Measurements from ENCODE around the gene GNAI3.

GRCh38 chr1:109635862-109636200 lies 87.4 kb downstream of the GNAI3 start:
- no peak for TF ChIP-seq CTCF (conservative IDR thresholded peaks at IDR 0.05)
- TF ChIP-seq EZH2 (IDR thresholded peaks at IDR 0.05; ENCODE audit: low read depth): no peak

Data from PC-9 (cell line).